HepG2 (cell line): ENCODE data around the gene NKX6-2. TPM values are rescaled to one million over a fixed set of nuclear protein-coding genes. Genes with fewer than 3 reads are reported as not detected.

ENCODE experiments used
- ATAC-seq: fragments of 200-7000 bp; cut with Tn5 transposase; 3 replicates; pipeline ENCODE4 v1.9.1; 2020; ENCODE audit warnings: mild to moderate bottlenecking, moderate library complexity
- BruUV-seq: library from RNA; stranded (reverse); fragments of 400-500 nt; replicated peaks from 2 replicates; lab custom pipeline; 2021; lab: Mats Ljungman, UMichigan
- CTCF ChIA-PET: fragments of 300-600 bp; formaldehyde crosslinking; extraction: SDS; loops from one replicate; lab custom pipeline; 2021; ENCODE audit warnings: low total read pairs, inconsistent platforms, low intra/inter-chr PET ratio; lab: Yijun Ruan, JAX
- POLR2A ChIA-PET: fragments of 350-600 bp; sonication (Branson Sonifier 250); formaldehyde crosslinking; loops from one replicate; lab custom pipeline; 2020; ENCODE audit warnings: antibody characterized with exemption, inconsistent platforms; lab: Yijun Ruan, JAX
- DNase-seq: peaks from one replicate; pipeline ENCODE4 v3.0.0-alpha.2; 2015; ENCODE audit warnings: low spot score
- FAIRE-seq: peaks from 3 replicates; lab custom pipeline; 2011; peaks lifted over from hg19 to GRCh38; lab: Jason Lieb, UNC
- H2AFZ ChIP-seq: one replicate; pipeline ENCODE4 v1.6.1; 2011; ENCODE audit warnings: low read length, inconsistent platforms
- H3K27ac ChIP-seq: fragments of 300-600 bp; 3 replicates; pipeline ENCODE4 v1.8.0; 2011; ENCODE audit warnings: mixed run types, mild to moderate bottlenecking, mixed read lengths, low read length, inconsistent platforms; ENCODE audit not compliant: insufficient read depth; ENCODE audit errors: extremely low read length
- H3K27me3 ChIP-seq, 2 experiments: fragments of 200-600 bp in 1 of 2; 2 replicates in 1 of 2; 3 replicates in 1 of 2; pipeline versions ENCODE4 v1.6.0 to v1.8.0; 2011; ENCODE audit warnings: low read length in 2 of 2, mild to moderate bottlenecking in 2 of 2, moderate library complexity in 2 of 2, inconsistent platforms in 1 of 2; ENCODE audit not compliant: insufficient read depth in 2 of 2, control insufficient read depth in 1 of 2
- H3K36me3 ChIP-seq, 2 experiments: fragments of 200-600 bp in 1 of 2; replicated peaks in 1 of 2; 2 replicates in 1 of 2; 3 replicates in 1 of 2; pipeline versions ENCODE4 v1.5.1 to v1.8.0; 2011; ENCODE audit warnings: low read length in 2 of 2, inconsistent platforms in 1 of 2; ENCODE audit not compliant: insufficient read depth in 2 of 2, control insufficient read depth in 1 of 2
- H3K4me1 ChIP-seq: 2 replicates; pipeline ENCODE4 v1.5.1; 2012; ENCODE audit warnings: low read length, inconsistent platforms; ENCODE audit not compliant: insufficient read depth
- H3K4me2 ChIP-seq: 2 replicates; pipeline ENCODE4 v1.6.0; 2011; ENCODE audit warnings: low read depth, low read length, inconsistent platforms
- H3K4me3 ChIP-seq, 3 experiments: fragments of 200-600 bp in 1 of 3; sonication (generic), shearing (Covaris generic) in 1 of 3; replicated peaks in 1 of 3; 2 replicates each; pipeline ENCODE4 v1.5.1; 2011 to 2016; ENCODE audit warnings: low read length in 3 of 3, inconsistent platforms in 2 of 3, low read depth in 2 of 3, mild to moderate bottlenecking in 2 of 3, control low read depth in 1 of 3, mixed read lengths in 1 of 3; ENCODE audit not compliant: insufficient read depth in 1 of 3
- H3K79me2 ChIP-seq: one replicate; pipeline ENCODE4 v1.6.1; 2011; ENCODE audit warnings: low read length, inconsistent platforms; ENCODE audit not compliant: insufficient read depth
- H3K9ac ChIP-seq: 2 replicates; pipeline ENCODE4 v1.6.0; 2011; ENCODE audit warnings: mild to moderate bottlenecking, low read depth, low read length, inconsistent platforms; ENCODE audit not compliant: insufficient read depth
- H3K9me3 ChIP-seq: 2 replicates; pipeline ENCODE4 v1.5.1; 2012; ENCODE audit warnings: mild to moderate bottlenecking, low read length
- H4K20me1 ChIP-seq: 2 replicates; pipeline ENCODE4 v1.6.0; 2011; ENCODE audit warnings: inconsistent platforms, mild to moderate bottlenecking, low read length, moderate library complexity; ENCODE audit not compliant: insufficient read depth
- AGO2 ChIP-seq: fragments of 200-400 bp; formaldehyde crosslinking; optimal IDR thresholded peaks from 2 replicates; pipeline ENCODE3; 2017; ENCODE audit warnings: mild to moderate bottlenecking, low read depth, low read length, moderate library complexity
- EHMT2 ChIP-seq: fragments of 200-600 bp; sonication (generic); IDR thresholded peaks from 2 replicates; pipeline ENCODE4 v1.7.0; 2017; ENCODE audit warnings: antibody characterized with exemption, low read depth, low read length, borderline replicate concordance
- NFKB2 ChIP-seq: sonication (generic); formaldehyde crosslinking; IDR thresholded peaks from 2 replicates; pipeline ENCODE4 v1.4.0; 2020; ENCODE audit warnings: missing genetic modification reagents, borderline replicate concordance
- PRPF4 ChIP-seq: fragments of 200-400 bp; formaldehyde crosslinking; IDR thresholded peaks from 2 replicates; pipeline ENCODE4 v1.6.1; 2016; ENCODE audit warnings: low read length, low read depth; ENCODE audit not compliant: poor library complexity, severe bottlenecking
- SRSF1 ChIP-seq: fragments of 200-400 bp; formaldehyde crosslinking; optimal IDR thresholded peaks from 2 replicates; pipeline ENCODE3; 2017; ENCODE audit warnings: mild to moderate bottlenecking, low read depth, low read length, moderate library complexity
- ZBTB20 ChIP-seq: sonication (generic); formaldehyde crosslinking; IDR thresholded peaks from 2 replicates; pipeline ENCODE4 v1.8.1; 2023; ENCODE audit warnings: missing genetic modification reagents, low read depth, mild to moderate bottlenecking, borderline replicate concordance
- ZNF317 ChIP-seq: sonication (generic); formaldehyde crosslinking; IDR thresholded peaks from 2 replicates; pipeline ENCODE4 v1.5.0; 2020; ENCODE audit warnings: mild to moderate bottlenecking, missing genetic modification reagents
- ZNF350 ChIP-seq: sonication (generic); formaldehyde crosslinking; IDR thresholded peaks from 2 replicates; pipeline ENCODE4 v1.4.0; 2020; ENCODE audit warnings: mild to moderate bottlenecking, low read depth, missing genetic modification reagents, borderline replicate concordance
- WGBS: methylation state at CpG from one replicate; pipeline ENCODE4 v1.1.6; 2017; ENCODE audit warnings: low lambda C conversion rate; 5-methylcytosine and 5-hydroxymethylcytosine counted together
- in situ Hi-C: cut with HindIII; loops from 2 replicates; pipeline ENCODE4 v1.10.0; 2017; ENCODE audit warnings: low pct_unique_long_range_greater_than_20kb; ENCODE audit not compliant: extremely low pct_ligation_motif_present
- intact Hi-C: fragments of 100-400 bp; cut with micrococcal nuclease; formaldehyde crosslinking; loops from one replicate; pipeline ENCODE4 v1.10.0; 2022; ENCODE audit not compliant: unreplicated experiment
- polyA plus RNA-seq, 8 experiments: library from polyadenylated mRNA; depleted of rRNA in 3 of 8; stranded (reverse) in 7 of 8; unstranded in 1 of 8; fragments of >200 nt; fragmentation: Illumina TruSeq in 4 of 8; extraction: Trizol in 4 of 8; gene quantifications; 2 replicates each; pipeline versions ENCODE4 v1.2.1 to v1.2.3, GENCODE V29; 2011 to 2016; ENCODE audit warnings: low read depth in 4 of 8, missing spikeins in 1 of 8, mixed read lengths in 1 of 8; ENCODE audit not compliant: insufficient read depth in 1 of 8
- total RNA-seq, 5 experiments: library from RNA; depleted of rRNA; stranded (reverse); fragments of >200 nt; fragmentation: Illumina TruSeq; extraction: Trizol; gene quantifications; 2 replicates each; pipeline ENCODE4 v1.2.3, GENCODE V29; 2016; ENCODE audit warnings: low read depth in 1 of 5
- TF ChIP-seq, protein P1 (sequence below): IDR thresholded peaks from 2 replicates; pipeline ENCODE4 v1.6.1; 2018; ENCODE audit warnings: missing genetic modification reagents

Gene NKX6-2
- total and polyA plus RNA-seq, 2 of the 13 experiments (the other 11 are each of a cell fraction or from before 2014, with no cell fraction given), result not detected

DNA sequence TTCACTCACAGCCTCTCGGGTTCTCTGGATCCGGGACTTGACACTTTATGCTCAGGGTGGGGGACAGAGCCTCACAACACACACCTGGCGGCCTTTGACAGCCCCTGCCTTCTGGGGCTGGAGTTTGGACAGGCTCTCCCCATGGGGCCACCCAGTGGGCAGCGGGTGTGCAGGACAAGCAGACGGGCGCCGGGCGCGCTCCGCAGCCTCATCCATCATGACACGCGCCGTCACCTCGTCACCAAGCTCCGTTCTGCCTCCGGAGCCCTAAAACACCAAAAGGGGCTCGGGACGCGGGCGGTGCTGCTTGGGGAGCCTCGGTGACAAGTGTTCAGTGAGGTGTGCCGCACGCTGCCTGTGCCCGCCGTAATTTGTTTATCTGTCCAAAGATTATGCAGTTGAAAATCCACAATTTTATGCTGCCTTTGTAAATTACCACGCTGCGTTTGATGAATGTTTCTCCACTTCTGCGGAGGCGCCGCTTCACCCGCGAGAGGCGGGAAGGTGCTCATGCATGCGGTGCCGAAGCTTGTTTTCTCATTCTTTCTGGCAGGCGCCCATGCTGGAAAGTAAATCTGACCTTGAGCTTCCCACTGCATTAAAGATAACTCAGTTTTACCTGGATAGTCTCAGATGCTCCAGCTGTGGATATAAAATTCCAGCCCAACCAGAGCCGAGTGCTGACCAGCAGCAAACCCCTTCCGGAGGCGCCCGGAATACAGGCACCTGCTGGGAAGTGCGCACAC is 6.2 kb downstream of the NKX6-2 start (continued):
- TF ChIP-seq PRPF4 (no peak), ZNF317 (CRISPR knock-in tag) (no peak), ZBTB20 (CRISPR knock-in tag) (no peak), NFKB2 (CRISPR knock-in tag) (no peak), ZNF350 (CRISPR knock-in tag) (no peak), AGO2 (no peak)
- TF ChIP-seq, protein P1, sequence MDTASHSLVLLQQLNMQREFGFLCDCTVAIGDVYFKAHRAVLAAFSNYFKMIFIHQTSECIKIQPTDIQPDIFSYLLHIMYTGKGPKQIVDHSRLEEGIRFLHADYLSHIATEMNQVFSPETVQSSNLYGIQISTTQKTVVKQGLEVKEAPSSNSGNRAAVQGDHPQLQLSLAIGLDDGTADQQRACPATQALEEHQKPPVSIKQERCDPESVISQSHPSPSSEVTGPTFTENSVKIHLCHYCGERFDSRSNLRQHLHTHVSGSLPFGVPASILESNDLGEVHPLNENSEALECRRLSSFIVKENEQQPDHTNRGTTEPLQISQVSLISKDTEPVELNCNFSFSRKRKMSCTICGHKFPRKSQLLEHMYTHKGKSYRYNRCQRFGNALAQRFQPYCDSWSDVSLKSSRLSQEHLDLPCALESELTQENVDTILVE (CRISPR knock-in tag), result no peak

- no TSS peak for BruUV-seq
- peaks cover 12% of the 10 kb centered on the region for H3K4me1 ChIP-seq
- no peaks in the 10 kb centered on the region for H4K20me1 ChIP-seq
- TF ChIP-seq SRSF1 (no peak), EHMT2 (no peak)
- TF ChIP-seq, all 625 proteins: peak for 0
- ChIA-PET POLR2A (no interaction called here), CTCF (no interaction called here)
- no peak overlapping the region for H3K27ac ChIP-seq
- WGBS, result 81% methylated on average over 6 of the region's 14 CpGs
- H3K4me2 ChIP-seq, result no peak overlapping the region
- peaks cover 0 to 2% of the 10 kb centered on the region in 2 experiments; a peak in 2 of 5 replicates for H3K36me3 ChIP-seq
- intact Hi-C loops (no loop called here), in situ Hi-C loops (no loop called here)
- H3K27me3 ChIP-seq, result no peaks in the 10 kb centered on the region
- no peak overlapping the region for H2AFZ ChIP-seq
- no peaks in the 10 kb centered on the region for H3K79me2 ChIP-seq
- H3K4me3 ChIP-seq, result no peak overlapping the region
- ATAC-seq (no peak), DNase-seq (no peak), FAIRE-seq (no peak)
- H3K9me3 ChIP-seq, result no peaks in the 10 kb centered on the region
- H3K9ac ChIP-seq, result no peak overlapping the region
Measured at GRCh38 chr10:132777441-132777840, 8.5 kb downstream of the NKX6-2 start.
